ENCODE measurements around the gene MLF2. TPM values are rescaled to one million over a fixed set of nuclear protein-coding genes. Genes with fewer than 3 reads are reported as not detected.

MLF2 gene
- total and polyA plus RNA-seq, 10 of the 15 experiments (the other 5 are each of a cell fraction or from before 2014, with no cell fraction given): 13.5 to 222 (median 130) TPM

DNA sequence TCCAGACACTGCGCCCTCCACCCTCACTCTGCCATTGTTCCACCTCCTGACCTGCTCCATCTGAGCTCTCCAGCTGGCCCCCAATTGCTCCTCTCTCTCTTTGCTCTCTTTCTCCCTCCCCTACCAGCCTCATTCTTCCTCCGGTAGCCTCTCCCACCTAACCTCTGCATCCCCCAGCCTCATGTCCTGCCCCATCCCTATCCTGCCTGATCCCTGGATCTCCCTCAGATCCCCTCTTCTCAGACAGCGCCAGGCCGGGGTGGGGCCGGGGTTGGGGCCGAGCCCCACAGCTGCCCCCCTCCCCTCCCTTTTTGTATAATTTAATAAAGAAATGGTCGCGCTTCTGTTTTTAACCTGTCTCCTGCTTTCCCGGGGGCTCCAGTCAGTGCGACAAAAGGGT, 17.7 kb upstream of the MLF2 start:
- Histone ChIP-seq H3K36me3 (ENCODE audit: control insufficient read depth in 2 of 2, insufficient read depth in 2 of 2, low read length in 1 of 2) (no peaks in the 10 kb centered on the region), H3K27me3 (replicated peaks in 1 of 2; ENCODE audit: control insufficient read depth in 2 of 2, insufficient read depth in 2 of 2, low read length in 1 of 2) (no peaks in the 10 kb centered on the region), H3K9me3 (replicated peaks; ENCODE audit: control insufficient read depth, insufficient read depth, low read length) (no peaks in the 10 kb centered on the region), H3K79me2 (ENCODE audit: control insufficient read depth, insufficient read depth, low read length) (peaks cover 16% of the 10 kb centered on the region), H3K4me2 (ENCODE audit: control insufficient read depth, insufficient read depth) (no peak overlapping the region), H3K9ac (ENCODE audit: control insufficient read depth, insufficient read depth, low read length) (no peak overlapping the region), H3K27ac (ENCODE audit: control insufficient read depth, insufficient read depth) (no peak overlapping the region), H2AFZ (ENCODE audit: control insufficient read depth, low read depth, low read length) (no peak overlapping the region), H4K20me1 (ENCODE audit: control insufficient read depth, insufficient read depth) (no peaks in the 10 kb centered on the region), H3K4me3 (no peak overlapping the region), H3K4me1 (ENCODE audit: control insufficient read depth, insufficient read depth, low read length) (peaks cover 44% of the 10 kb centered on the region)
- ATAC-seq (no peak), FAIRE-seq (no peak), DNase-seq (ENCODE audit: low read depth, low spot score) (no peak)
- 72% methylated on average over 6 of the region's 10 CpGs for WGBS (ENCODE audit: insufficient coverage, insufficient replicate concordance, low lambda C conversion rate, missing lambda C conversion rate)
- intact Hi-C loops (cut with micrococcal nuclease; ENCODE audit: unreplicated experiment) (no loop called here), in situ Hi-C loops (cut with MboI) (no loop called here)
- CTCF ChIA-PET: interaction anchor here (1.0 to 12.7 kb wide), 3 partner anchors 12 to 14 kb away, joined by 3 to 221 read pairs (median 3); partner anchors contain the start of gene MLF2
- POLR2A ChIA-PET: interaction anchor here (1.5 to 1.9 kb wide), 2 partner anchors 17 to 18 kb away, joined by 4 to 16 read pairs; partner anchors contain the start of gene MLF2
- SMC1A ChIA-PET (ENCODE audit: uncharacterized antibody, unreplicated experiment): interaction anchor here (0.6 to 3.6 kb wide), 2 partner anchors 10 to 17 kb away, joined by 3 to 20 read pairs; partner anchors contain the start of gene MLF2
- no TSS peak for BruUV-seq (replicated peaks)
- RAD21 ChIA-PET (ENCODE audit: unreplicated experiment): interaction anchor here (0.5 to 3.3 kb wide), 2 partner anchors 17 to 154 kb away, joined by 3 to 18 read pairs; partner anchors contain the start of gene MLF2
- TF ChIP-seq ZBED1 (IDR thresholded peaks at IDR 0.05; ENCODE audit: borderline replicate concordance): no peak
- TF ChIP-seq EZH2 (IDR thresholded peaks at IDR 0.05; ENCODE audit: borderline replicate concordance, control insufficient read depth, low read depth, low read length): no peak
- TF ChIP-seq ZNF217 (IDR thresholded peaks at IDR 0.05): no peak
- TF ChIP-seq, protein P1, sequence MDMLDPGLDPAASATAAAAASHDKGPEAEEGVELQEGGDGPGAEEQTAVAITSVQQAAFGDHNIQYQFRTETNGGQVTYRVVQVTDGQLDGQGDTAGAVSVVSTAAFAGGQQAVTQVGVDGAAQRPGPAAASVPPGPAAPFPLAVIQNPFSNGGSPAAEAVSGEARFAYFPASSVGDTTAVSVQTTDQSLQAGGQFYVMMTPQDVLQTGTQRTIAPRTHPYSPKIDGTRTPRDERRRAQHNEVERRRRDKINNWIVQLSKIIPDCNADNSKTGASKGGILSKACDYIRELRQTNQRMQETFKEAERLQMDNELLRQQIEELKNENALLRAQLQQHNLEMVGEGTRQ (IDR thresholded peaks at IDR 0.05; ENCODE audit: borderline replicate concordance, low read depth, low read length): no peak
- TF ChIP-seq LARP7 (IDR thresholded peaks at IDR 0.05): no peak
- no peak for TF ChIP-seq MTA2 (IDR thresholded peaks at IDR 0.05; ENCODE audit: low read depth)
- TF ChIP-seq KAT2A (conservative IDR thresholded peaks at IDR 0.05; ENCODE audit: control insufficient read depth, low read depth, low read length): no peak
- no peak for TF ChIP-seq MYC (IDR thresholded peaks at IDR 0.05; ENCODE audit: insufficient read depth, insufficient read length, insufficient replicate concordance, low read length, severe bottlenecking)
- TF ChIP-seq ETV6 (conservative IDR thresholded peaks at IDR 0.05 in 1 of 2, IDR thresholded peaks at IDR 0.05 in 1 of 2; ENCODE audit: borderline replicate concordance in 1 of 2, low read depth in 1 of 2): no peak
- TF ChIP-seq, protein P2, sequence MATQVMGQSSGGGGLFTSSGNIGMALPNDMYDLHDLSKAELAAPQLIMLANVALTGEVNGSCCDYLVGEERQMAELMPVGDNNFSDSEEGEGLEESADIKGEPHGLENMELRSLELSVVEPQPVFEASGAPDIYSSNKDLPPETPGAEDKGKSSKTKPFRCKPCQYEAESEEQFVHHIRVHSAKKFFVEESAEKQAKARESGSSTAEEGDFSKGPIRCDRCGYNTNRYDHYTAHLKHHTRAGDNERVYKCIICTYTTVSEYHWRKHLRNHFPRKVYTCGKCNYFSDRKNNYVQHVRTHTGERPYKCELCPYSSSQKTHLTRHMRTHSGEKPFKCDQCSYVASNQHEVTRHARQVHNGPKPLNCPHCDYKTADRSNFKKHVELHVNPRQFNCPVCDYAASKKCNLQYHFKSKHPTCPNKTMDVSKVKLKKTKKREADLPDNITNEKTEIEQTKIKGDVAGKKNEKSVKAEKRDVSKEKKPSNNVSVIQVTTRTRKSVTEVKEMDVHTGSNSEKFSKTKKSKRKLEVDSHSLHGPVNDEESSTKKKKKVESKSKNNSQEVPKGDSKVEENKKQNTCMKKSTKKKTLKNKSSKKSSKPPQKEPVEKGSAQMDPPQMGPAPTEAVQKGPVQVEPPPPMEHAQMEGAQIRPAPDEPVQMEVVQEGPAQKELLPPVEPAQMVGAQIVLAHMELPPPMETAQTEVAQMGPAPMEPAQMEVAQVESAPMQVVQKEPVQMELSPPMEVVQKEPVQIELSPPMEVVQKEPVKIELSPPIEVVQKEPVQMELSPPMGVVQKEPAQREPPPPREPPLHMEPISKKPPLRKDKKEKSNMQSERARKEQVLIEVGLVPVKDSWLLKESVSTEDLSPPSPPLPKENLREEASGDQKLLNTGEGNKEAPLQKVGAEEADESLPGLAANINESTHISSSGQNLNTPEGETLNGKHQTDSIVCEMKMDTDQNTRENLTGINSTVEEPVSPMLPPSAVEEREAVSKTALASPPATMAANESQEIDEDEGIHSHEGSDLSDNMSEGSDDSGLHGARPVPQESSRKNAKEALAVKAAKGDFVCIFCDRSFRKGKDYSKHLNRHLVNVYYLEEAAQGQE (IDR thresholded peaks at IDR 0.05; ENCODE audit: low read depth, low read length): no peak
- TF ChIP-seq BACH1 (IDR thresholded peaks at IDR 0.05; ENCODE audit: borderline replicate concordance): no peak
- TF ChIP-seq DPF2 (IDR thresholded peaks at IDR 0.05): no peak
- no peak for TF ChIP-seq SIX5 (IDR thresholded peaks at IDR 0.05; ENCODE audit: low read depth, low read length, severe bottlenecking)
- TF ChIP-seq, protein P3, sequence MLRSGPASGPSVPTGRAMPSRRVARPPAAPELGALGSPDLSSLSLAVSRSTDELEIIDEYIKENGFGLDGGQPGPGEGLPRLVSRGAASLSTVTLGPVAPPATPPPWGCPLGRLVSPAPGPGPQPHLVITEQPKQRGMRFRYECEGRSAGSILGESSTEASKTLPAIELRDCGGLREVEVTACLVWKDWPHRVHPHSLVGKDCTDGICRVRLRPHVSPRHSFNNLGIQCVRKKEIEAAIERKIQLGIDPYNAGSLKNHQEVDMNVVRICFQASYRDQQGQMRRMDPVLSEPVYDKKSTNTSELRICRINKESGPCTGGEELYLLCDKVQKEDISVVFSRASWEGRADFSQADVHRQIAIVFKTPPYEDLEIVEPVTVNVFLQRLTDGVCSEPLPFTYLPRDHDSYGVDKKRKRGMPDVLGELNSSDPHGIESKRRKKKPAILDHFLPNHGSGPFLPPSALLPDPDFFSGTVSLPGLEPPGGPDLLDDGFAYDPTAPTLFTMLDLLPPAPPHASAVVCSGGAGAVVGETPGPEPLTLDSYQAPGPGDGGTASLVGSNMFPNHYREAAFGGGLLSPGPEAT (IDR thresholded peaks at IDR 0.05; ENCODE audit: low read depth): no peak
- no peak for TF ChIP-seq CBX3 (IDR thresholded peaks at IDR 0.05; ENCODE audit: borderline replicate concordance, low read depth)

All from GM12878 (cell line).